HG03159 (cell line): ENCODE data around the gene RMC1.
A peak's percentile ranks its signal among the peaks of the same experiment; 100 is the strongest.
"Not testable (repeated sequence)": the region's sequence is repeated elsewhere in the genome, so short reads cannot be mapped to it uniquely, and the experiment has no call there.

ENCODE experiments used
- ATAC-seq: cut with Tn5 transposase; IDR thresholded peaks from one replicate; pipeline ENCODE4 v1.9.1; 2021; ENCODE audit warnings: mild to moderate bottlenecking, moderate library complexity; ENCODE audit not compliant: unreplicated experiment

RMC1 gene

GRCh38 chr18:23495723-23496440, 7.4 kb upstream of the RMC1 start:
- ATAC-seq = no peak

DNA sequence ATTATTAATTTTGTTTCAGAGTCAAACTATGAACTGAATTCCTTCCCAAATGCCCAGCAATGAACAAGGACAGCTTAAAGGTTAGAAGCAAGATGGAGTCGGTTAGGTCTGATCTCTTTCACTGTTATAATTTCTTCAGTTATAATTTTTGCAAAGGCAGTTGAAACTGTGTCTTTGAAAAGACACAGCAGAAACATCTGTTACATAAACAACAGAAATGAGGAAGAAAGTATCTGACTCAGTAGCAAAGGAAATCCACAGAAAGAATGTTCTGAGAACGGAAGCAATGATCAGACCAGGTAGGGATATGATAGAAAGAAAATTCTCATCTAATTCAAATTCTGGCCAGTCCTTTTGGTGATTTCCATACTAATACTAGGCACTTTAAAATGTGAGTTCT, 5.2 kb upstream of the RMC1 start:
- no peak for ATAC-seq

- ATAC-seq = peak; percentile 38
Measured at GRCh38 chr18:23498877-23499276, 4.4 kb upstream of the RMC1 start.

DNA sequence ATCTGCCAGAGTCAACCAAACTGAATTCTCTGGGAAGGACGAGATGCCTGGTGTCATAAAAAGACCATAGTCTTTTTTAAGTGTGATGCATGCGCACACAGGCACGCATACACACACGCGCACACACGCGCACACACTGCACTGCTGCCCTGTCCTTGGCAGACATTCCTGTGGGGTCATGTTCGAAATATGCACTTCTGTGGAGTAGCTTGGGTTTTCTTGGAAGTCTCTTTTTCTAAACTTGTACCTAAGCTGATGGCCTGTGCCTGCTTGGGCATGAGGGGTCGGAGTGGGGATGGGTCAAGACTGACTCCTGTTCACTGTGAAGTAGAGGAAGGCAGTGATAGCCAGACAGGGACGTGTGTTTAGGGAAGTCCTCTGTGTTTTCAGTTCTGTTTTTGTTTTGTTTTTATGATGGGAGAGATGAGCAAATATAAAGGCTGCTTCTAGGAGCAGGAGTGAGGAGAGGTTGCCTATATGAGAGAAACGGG, 4.0 kb upstream of the RMC1 start:
- no peak for ATAC-seq

DNA sequence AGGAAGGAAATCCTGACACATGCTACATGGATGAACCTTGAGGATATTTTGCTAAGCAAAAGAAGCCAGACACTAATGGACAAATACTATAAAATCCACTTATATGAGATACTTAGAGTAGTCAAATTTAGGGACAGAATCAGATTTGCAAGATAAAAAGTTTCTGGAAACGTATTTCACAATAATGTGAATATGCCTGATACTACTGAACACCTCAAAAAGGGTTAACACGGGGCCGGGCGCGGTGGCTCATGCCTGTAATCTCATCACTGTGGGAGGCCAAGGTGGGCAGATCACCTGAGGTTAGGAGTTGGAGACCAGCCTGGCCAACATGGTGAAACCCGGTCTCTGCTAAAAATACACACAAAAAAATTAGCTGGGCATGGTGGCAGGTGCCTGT, 1.7 kb upstream of the RMC1 start:
- ATAC-seq = no peak

GRCh38 chr18:23502516-23503037, 734 bp upstream of the RMC1 start:
- no peak for ATAC-seq

GRCh38 chr18:23503963-23504344, 643 bp downstream of the RMC1 start:
- no peak for ATAC-seq

DNA sequence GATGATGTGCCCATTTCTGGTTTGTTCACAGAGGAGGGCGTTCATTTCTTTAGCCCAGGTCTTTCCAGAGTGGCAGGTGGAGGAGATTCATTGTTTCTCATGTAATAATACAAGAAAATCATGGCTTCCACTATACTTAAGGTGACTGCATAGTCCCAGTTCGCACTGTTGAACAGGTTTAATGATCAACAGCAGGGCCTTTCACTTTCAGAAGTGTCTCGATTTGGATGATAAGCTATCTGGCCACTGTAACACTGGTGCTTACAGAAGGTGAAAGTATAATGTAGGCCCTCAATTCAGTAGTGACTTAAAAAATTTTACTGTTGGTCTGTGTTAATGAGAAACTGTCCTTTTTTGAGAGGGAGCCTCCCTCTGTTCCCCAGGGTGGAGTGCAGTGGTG, 1.4 kb downstream of the RMC1 start:
- peak; percentile 59 for ATAC-seq

- no peak for ATAC-seq
Measured at GRCh38 chr18:23506393-23506792, 3.1 kb downstream of the RMC1 start.

DNA sequence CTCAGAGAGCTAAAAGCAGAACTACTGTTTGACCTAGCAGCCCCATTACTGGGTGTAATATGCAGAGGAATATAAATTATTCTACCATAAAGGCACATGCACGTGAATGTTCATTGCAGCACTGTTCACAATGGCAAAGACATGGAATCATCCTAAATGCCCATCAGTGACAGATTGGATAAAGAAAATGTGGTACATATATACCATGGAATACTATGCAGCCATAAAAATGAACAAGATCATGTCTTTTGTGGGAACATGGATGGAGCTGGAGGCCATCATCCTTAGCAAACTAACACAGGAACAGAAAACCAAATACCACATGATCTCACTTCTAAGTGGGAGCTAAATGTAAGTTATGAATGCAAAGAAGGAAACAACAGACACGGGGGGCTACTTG, 7.6 kb downstream of the RMC1 start:
- not testable (repeated sequence) for ATAC-seq

GRCh38 chr18:23512216-23512615, 8.9 kb downstream of the RMC1 start:
- ATAC-seq = not testable (repeated sequence)

DNA sequence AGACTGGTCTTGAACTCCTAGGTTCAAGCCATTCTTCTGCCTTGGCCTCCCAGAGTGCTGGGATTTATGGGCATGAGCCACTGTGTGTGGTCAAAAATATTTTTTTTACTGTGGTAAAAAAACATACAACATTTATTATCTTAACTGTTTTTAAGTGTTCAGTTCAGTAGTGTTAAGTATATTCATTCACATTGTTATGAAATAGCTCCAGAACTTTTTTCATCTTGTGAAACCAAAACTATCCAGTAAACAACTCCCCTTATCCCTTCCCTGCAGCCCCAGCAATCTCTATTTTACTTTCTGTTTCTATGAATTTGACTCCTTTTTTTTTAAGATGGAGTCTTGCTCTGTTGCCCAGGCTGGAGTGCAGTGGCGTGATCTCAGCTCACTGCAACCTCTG, 9.3 kb downstream of the RMC1 start:
- no peak for ATAC-seq

GRCh38 chr18:23515911-23516546, 12.7 kb downstream of the RMC1 start:
- ATAC-seq = peak; percentile 81

DNA sequence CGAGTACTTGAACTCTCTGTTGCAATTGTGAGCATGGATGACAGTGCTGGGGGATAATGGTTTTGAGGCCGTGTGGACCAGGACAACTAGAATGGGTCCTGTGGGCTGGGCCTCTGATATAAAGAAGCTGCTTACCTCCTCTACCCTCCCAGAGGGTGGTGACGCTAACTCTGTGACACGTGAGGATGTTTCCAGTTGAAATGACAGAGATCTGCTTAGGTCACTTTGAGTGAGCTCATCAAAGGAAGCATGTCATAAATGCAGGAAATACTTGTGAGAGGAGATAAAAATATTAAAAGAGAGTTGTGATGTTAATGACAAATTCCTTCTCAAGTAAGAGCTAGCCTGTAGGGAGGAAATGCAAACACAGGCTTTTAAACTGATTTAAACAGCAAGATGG, 16.4 kb downstream of the RMC1 start:
- ATAC-seq = no peak

- no peak for ATAC-seq
Measured at GRCh38 chr18:23521271-23521670, 18.0 kb downstream of the RMC1 start.

DNA sequence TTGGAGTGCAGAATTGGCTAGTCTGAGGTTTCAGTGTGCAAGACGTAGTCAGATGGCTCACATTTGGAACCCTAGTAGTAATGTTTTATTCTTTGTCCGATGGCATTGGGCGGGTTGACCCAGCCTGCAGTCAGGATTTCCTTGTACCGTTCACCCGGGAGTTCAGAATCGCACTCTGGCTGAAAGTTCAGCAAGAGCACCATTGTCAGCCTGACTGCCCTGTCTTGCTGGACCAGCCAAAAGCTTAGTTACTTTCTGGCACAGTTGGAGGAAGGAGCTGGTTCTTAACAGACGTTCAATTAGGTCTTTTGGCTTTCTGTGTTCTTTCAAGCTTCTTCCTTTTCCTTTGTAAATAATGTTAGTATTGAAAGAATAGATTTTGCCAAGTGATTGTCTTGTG, 18.6 kb downstream of the RMC1 start:
- ATAC-seq = no peak

- ATAC-seq = no peak
Measured at GRCh38 chr18:23523429-23524212, 20.3 kb downstream of the RMC1 start.

- ATAC-seq = no peak
Measured at GRCh38 chr18:23524213-23524707, 20.9 kb downstream of the RMC1 start.

DNA sequence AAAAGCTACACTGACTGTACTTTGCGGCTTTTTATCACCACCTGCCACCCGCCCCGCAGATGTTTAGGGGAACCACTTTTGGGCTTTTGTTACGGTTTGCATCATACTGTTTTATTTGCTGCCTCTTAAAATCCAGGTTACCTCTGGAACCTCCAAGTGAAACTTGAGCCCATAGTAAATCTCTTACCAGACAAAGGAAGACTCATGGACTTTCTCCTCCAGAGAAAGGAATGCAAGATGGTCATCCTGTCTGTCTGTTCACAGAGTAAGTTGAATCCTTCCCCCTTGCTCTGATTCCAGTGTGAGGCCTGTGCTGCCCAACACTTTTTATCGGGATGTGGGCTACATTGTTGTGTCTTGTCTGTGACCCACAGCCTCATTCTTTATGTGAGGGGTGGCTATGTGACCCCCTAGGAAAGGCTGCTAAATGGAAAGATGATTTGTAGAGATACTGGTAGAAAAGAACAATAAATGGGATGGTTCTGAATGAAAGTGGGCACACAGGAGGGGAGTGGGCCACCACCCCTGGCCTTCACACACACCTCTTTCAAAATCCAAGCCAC, 23.3 kb downstream of the RMC1 start:
- no peak for ATAC-seq

DNA sequence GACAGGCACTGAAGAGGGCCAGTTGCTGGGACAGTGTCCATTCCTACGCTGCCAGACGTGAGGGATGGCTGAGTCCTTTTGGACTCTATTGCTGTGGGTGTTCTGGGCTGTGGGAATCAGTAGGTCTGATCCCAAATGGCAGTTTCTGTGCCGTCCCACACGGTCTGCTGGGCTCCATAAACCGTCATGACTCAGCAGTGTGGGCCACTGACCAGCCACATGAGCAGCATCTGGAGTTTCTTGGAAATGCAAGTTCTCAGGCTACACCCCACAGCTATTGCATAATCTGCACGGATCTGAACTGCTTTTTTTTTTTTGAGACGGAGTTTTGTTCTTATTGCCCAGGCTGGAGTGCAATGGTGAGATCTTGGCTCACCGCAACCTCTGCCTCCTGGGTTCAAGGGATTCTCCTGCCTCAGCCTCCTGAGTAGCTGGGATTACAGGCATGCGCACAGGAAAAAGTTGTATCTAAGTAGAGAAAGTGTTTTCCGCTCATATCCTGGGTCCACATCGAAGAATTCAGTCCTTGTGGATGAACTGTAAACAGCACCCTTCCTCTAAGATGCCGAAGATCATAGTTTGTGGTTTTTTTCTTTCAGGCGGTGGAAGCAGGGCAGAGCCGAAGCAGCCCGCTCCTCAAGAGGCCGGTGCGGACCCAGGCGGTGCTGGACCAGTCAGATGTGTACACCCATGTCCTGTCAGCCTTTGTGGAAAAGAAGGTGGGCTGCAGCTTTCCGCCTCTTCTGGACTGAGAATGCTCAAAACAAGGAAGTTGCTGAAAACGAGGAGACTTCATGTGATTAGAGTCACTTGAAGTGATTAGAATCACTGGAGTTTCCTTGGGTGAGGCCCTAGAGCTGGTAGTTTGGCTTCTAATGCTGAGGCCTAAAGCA, 25.5 kb downstream of the RMC1 start:
- no peak for ATAC-seq
